Stimulated activated CD4-positive, alpha-beta T cell treated with anti-CD3 and anti-CD28 coated beads, TNF-alpha, amount 100 ng/mL, for 48 hours (primary cell): ENCODE data around the gene HBB.

Source experiments
- DNase-seq, 3 donors: peaks; one replicate each; pipeline ENCODE4 v3.0.0-alpha.2; 2020; ENCODE audit warnings: low read depth in 3 of 3

HBB gene

GRCh38 chr11:5227681-5228080 is 810 bp upstream of the HBB start:
- no peak for DNase-seq

GRCh38 chr11:5225480-5225871 is 1.4 kb downstream of the HBB start:
- no peak for DNase-seq

- DNase-seq, result no peak
Measured at GRCh38 chr11:5224538-5225479, 2.1 kb downstream of the HBB start.

- no peak for DNase-seq
Measured at GRCh38 chr11:5223686-5224085, 3.2 kb downstream of the HBB start.

GRCh38 chr11:5223146-5223545 is 3.7 kb downstream of the HBB start:
- no peak for DNase-seq

- no peak for DNase-seq
Measured at GRCh38 chr11:5210376-5210885, 16.4 kb downstream of the HBB start.

GRCh38 chr11:5204787-5205186 is 22.1 kb downstream of the HBB start:
- DNase-seq, result no peak

GRCh38 chr11:5203366-5203765 is 23.5 kb downstream of the HBB start:
- no peak for DNase-seq

GRCh38 chr11:5200582-5200981 is 26.3 kb downstream of the HBB start, which contains the start of gene OR51V1:
TSS of gene OR51V1 (minus strand) at chr11:5200682. CDS start at chr11:5200682, 0 bp downstream.
- DNase-seq, result no peak

GRCh38 chr11:5198285-5198684 is 28.6 kb downstream of the HBB start:
- DNase-seq, result no peak

GRCh38 chr11:5197536-5197935 is 29.3 kb downstream of the HBB start:
- DNase-seq, result no peak

GRCh38 chr11:5196731-5197130 is 30.1 kb downstream of the HBB start:
- DNase-seq, result no peak

GRCh38 chr11:5196067-5196466 is 30.8 kb downstream of the HBB start:
- no peak for DNase-seq

- no peak for DNase-seq
Measured at GRCh38 chr11:5192738-5193137, 34.1 kb downstream of the HBB start.

- DNase-seq, result no peak
Measured at GRCh38 chr11:5188201-5188600, 38.7 kb downstream of the HBB start.

- DNase-seq, result no peak
Measured at GRCh38 chr11:5178046-5178837, 48.6 kb downstream of the HBB start.
